ENCODE measurements around the gene RETN.

The RETN gene

DNA sequence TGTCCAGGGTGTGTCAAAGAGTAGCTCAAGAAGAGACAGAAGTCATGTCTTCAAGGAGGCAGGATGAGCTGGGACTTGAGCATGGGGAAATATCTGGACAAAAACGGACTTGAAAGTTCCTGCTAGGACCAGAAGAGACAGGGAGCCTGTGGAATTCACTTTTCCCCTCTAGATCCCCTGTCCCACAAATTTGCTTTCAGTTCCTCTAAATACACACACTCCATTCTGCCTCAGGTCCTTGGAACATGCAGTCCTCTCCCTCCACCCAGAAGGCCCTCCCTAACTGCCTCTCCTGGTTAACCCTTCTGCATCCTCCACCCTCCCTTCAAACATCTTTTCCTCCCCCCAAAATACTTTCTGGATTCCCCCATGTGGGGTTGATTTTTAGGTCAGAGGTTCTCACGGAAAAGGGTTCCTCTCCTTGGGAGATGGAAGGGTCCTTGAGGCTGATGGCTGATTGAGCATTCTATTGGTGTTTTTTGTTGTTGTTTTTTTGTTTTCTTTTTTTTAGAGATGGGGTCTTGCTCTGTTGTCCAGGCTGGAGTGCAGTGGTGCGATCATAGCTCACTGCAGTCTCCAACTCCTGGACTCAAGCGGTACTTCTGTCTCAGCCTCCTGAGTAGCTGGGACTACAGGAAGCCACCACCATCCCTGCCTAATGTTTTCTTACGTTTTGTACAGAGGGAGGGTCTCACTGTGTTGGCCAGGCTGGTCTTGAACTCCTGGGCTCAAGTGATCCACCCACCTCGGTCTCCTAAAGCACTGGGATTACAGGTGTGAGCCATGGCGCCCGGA lies 6.9 kb upstream of the RETN start:
- DNase-seq = no peak

DNA sequence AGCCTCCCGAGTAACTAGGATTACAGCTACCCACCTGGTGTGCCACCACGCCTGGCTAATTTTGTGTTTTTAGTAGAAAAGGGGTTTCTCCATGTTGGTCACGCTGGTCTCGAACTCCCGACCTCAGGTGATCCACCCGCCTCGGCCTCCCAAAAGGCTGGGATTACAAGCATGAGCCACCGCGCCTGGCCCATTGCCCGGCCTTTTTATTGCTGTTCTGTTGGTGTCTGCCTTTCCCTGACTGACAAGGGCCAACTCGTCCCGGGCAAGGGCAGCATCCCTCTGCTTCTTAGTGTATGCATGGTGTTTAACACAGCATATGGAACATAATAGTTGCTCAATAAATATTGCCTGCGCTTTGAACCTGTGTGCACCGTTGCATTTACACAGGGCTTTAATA lies 6.2 kb upstream of the RETN start:
- DNase-seq = no peak

DNA sequence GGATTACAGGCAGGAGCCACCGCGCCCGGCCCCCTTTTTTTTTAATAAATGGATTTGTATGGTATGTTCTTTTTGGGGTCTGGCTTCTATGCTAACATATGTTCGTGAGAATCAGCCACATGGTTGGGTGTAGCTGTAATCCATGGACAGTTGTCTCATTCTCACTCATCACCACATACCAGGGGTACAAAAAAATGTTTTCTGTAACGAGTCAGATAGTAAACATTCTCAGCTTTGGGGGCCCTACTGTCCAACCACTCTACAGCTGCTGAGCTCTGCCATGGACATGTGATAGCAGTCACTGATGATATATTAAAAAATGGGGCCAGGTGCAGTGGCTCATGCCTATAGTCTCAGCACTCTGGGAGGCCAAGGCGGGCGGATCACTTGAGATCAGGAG lies 5.1 kb upstream of the RETN start:
- DNase-seq = no peak

DNA sequence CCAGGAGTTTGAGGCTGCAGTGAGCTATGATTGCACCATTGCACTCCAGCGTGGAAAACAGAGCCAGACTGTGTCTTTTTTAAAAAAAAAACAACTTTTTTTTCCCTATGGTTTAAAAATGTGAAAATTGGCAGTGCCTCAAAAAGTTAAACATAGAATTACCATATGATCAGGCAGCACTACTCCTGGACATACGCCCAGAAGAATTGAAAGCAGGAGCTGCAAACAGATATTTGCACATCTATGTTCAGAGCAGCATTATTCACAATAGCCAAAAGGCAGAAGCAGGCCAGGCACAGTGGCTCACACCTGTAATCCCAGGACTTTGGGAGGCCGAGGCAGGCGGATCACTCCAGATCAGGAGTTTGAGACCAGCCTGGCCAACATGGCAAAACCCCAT lies 3.8 kb upstream of the RETN start:
- no peak for DNase-seq

DNA sequence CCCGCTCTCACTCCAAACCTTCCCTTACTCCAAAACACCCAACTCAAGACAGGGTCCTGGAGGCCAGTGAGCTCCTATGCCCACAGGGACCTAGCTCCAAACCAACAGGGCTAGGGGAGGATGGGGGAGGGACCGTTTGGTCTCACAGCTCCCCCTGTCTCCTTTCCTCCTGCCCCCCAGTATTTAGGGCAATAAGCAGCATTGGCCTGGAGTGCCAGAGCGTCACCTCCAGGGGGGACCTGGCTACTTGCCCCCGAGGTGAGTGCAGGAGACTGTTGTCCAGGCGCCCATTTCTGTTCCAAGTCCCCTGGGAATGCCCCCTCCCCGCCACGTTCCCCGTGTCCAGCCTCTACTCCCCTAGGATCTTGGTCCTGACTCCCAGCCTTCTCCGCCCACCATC lies 792 bp downstream of the RETN start:
- DNase-seq = no peak

DNA sequence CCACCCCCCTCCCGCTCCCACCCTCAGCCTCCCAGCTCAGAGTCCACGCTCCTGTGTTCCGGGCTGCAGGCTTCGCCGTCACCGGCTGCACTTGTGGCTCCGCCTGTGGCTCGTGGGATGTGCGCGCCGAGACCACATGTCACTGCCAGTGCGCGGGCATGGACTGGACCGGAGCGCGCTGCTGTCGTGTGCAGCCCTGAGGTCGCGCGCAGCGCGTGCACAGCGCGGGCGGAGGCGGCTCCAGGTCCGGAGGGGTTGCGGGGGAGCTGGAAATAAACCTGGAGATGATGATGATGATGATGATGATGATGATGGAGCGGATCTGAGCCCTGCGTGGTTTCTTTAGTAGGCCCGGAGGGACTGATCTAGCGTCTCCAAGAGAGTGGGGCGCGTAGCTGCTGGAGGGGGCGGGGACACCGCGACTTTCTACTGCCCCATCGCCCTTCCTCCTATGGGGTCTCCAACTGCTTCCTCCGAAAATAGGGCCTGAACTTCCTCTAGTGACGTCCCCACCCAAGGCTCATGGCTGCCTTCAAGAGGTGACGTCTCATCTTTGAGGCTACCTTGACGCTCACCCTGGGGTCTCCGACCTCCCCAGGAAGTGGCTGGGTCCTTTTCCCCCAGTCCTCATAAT lies 1.4 kb downstream of the RETN start:
- no peak for DNase-seq

DNA sequence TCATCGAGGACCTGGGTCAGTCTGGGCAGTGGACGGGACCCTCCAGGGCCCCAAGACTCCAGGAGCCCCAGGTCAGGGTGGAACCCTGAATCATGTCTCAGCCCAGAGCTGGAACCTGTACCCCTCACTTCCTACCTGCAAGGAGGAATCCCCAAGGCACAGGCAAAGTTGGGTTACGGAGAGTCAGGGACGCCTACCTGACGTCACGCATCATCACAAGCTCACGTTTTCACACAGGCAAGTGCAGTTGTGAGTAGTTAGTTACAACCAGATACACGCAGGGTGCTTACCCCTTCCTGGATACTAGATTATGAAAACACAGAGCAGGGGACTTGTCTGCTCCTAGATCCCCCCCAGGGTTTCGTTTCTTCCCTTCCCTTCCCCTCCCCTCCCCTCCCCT lies 1.9 kb downstream of the RETN start:
- no peak for DNase-seq

DNA sequence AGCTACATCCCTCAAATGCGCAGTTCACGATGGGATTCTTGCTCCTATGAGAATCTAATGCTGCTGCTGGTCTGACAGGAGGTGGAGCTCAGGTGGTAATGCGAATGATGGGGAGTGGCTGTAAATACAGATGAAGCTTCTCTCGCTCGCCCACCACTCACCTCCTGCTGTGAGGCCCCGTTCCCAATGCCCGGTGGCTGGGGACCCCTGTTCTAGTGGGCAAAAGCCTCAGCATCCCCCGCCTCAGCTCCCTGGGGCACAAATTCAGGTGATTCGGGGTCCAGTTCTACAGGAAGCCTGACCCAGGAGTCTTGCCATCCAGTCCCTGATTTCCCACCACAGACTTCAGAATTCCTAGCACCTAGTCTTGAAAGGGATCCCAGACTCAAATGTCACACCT lies 3.7 kb downstream of the RETN start:
- no peak for DNase-seq

DNA sequence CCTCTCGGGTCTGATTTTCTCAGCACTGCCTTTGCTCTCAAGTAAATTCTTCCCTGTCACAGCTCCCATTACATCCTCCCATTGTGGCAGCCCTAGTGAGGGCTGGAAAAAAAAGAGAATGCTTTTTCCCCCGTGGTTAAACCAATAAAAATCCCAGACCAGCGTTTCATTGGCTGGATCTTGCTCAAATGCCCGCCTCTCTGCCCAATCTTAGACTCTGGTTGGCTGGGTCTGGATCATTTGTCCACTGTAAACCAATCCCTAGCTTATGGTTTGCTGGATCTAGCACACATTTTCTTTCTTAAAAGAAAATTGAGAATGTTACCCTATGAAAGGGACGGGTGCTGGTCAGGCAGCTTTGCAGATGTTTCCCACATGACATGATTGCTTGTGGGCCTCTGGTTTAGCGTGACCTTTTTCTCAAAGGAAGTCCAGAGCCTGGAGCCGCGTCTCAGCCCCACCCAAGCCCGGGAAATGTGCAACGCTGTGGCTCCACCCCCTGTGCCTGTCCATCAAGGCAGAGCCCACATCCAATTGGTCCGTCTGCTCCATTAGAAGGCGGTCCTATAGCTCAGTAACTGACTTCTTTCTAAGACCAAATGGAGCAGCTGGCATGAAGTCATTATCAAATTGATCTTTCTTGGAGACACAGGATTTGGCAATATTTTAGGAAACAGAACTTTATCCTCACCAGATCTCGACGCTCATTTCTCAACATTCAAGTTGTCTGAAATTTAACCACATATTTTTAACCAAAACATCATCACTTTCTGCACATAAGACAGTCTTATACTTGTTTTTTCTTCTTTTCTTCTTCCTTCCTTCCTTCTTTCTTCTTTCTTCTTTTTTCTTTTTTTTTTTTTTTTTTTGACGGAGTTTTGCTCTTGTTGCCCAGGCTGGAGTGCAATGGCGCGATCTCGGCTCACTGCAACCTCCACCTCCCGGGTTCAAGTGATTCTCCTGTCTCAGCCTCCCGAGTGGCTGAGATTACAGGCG lies 5.5 kb downstream of the RETN start:
- DNase-seq = no peak

DNA sequence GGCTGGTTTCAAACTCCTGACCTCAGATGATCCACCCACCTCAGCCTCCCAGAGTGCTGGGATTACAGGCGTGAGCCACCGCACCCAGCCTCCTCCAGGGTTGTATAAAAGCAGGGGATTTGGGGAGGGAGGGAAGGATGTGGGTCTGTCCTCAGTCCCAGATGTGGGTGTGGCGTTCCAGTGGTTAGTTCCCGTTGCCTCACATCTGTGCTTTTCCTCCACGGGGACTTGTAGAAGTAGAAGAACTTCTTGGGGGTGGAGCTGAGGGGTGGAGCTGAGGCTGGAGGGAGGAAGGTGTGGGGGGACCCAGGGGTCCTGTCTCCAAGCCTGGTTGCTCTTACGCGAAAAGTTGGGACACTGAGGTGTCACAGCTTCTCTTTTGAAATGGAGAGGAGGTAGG lies 7.5 kb downstream of the RETN start:
- no peak for DNase-seq

DNA sequence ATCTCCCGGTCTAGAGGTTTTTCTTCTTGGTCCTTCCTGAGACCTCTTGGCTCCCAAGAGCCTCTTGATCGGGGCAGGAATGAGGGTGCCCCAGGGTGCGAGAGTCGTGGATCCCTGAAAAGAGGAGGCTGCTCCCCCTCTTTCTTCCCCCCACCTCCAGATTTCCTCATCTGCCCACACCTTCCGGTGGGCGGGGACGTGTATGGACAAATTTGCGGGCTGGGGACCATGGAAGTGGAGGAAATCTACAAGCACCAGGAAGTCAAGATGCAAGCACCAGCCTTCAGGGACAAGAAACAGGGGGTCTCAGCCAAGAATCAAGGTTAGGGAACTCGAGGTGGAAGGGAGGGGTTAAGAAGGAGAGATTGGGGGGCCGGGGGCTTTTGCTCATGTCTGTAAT lies 8.0 kb downstream of the RETN start, which contains the start of gene MCEMP1:
TSS of gene MCEMP1 (plus strand) at position 237 of the 400 bp plus-strand sequence. CDS start at position 268, 31 bp downstream.
- DNase-seq = no peak

DNA sequence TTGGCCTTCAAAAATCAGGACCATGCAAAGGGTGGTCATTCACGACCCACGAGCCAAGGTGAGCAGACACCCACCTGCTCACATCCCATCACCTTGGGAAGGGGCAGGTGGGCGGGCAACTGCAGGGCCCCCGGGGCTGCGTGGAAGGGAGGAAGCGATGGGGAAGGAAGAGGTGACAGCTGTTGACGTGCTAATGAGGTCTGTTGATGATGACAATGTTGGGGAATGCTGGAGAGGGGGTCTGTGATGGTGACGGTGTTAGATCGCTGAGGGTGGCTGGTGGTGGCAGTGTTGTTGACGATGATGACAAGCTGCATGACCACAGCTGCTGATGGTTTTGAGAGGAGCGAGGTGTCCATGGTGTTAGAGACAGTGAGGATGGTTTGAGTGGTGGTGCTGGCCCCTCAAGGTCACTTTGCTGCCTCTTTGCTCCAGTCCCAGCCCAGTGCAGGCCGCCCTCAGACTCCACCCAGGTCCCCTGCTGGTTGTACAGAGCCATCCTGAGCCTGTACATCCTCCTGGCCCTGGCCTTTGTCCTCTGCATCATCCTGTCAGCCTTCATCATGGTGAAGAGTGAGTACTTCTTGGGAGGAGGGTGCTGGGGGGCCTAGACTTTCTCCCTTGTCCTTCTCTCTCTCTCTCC lies 8.9 kb downstream of the RETN start:
- no peak for DNase-seq

DNA sequence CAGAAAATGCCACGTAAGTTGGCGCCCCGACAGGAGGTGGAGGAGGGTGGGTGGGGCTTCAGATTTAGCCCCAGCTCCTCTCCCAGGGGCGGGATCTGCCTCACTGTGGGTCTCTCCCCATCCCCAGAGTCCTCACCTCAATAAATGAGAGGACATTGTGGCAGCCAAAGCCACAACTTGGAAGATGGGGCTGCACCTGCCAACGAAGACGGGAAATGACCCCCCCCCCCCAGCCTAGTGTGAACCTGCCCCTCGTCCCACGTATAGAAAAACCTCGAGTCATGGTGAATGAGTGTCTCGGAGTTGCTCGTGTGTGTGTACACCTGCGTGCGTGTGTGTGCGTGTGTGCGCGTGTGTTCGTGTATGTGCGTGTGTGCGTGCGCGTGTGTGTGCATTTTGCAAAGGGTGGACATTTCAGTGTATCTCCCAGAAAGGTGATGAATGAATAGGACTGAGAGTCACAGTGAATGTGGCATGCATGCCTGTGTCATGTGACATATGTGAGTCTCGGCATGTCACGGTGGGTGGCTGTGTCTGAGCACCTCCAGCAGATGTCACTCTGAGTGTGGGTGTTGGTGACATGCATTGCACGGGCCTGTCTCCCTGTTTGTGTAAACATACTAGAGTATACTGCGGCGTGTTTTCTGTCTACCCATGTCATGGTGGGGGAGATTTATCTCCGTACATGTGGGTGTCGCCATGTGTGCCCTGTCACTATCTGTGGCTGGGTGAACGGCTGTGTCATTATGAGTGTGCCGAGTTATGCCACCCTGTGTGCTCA lies 10.3 kb downstream of the RETN start:
- peak; percentile 44 for DNase-seq

DNA sequence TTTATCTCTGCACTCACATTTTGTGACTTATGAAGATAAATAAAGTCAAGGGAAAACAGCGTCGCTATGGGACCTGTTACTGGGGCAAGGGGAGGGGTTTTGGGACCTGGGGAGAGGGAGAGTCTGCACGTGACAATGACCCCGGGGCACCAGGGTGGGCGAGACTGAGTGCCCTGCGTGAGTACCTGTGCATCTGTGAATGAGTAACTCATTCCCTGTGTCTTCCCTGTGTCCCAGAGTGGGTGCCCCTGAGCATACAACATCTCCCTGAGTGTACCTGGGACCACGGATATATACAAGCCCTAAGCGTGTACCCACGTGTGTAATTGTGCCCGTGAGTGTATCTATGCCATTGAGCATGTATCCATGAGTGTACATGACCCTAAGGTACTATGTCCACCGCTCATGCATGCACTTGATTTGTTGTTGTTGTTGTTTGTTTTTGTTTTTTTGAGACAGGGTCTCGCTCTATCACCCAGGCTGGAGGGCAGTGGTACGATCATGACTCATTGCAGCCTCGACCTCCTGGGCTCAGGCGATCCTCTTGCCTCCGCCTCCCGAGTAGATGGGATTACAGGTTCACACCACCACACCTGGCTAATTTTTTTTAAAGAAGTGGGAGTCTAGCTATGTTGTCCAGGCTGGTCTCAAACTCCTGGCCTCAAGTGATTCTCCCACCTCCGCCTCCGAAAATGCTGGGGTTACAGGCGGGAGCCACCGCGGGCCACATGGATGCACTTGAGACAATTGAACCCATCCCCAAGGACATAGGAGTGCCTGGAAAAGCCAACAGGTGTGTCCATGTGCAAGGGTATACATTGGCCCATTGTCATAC lies 11.1 kb downstream of the RETN start:
- DNase-seq = no peak

DNA sequence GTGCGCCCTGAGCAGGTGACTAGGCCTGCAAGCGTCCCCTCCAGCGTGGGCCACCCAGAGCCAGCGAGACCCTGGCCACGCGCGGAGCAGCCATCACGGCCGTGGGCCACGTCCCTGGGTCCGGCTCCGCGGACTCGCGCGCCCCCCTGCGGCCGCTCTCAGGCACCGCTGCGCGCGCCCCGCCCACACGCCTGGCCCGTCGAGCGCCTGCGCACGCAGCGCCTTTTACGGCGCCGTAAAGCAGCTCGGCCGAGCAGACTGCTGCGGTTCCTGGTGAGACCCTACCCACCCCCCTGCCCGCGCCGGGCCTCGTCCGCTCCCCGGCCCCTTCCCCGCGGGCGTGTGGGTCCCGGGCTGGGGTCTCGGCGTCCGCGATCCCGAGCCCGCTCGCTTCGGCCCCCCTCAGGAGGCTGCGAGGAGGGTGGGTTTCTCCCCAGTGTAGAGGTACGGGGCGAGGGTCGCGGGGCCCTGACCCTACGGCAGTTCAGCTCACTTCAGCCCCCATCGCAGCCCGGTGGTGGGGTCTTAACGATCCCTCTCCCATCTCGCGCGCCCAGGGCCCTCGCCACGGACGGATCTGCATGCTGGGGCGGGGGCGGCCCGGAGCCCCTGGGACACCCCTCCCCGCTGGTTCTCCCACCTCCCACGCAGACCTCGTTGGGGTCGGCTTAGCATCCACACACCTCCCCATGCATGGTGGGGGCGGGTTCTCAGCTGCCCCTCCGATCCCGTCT lies 11.9 kb downstream of the RETN start, which contains the start of gene TRAPPC5:
TSS of gene TRAPPC5 (plus strand) at position 228 of the 734 bp plus-strand sequence. CDS start 1,421 bp downstream, outside the sequence.
- peak; percentile 77 for DNase-seq

DNA sequence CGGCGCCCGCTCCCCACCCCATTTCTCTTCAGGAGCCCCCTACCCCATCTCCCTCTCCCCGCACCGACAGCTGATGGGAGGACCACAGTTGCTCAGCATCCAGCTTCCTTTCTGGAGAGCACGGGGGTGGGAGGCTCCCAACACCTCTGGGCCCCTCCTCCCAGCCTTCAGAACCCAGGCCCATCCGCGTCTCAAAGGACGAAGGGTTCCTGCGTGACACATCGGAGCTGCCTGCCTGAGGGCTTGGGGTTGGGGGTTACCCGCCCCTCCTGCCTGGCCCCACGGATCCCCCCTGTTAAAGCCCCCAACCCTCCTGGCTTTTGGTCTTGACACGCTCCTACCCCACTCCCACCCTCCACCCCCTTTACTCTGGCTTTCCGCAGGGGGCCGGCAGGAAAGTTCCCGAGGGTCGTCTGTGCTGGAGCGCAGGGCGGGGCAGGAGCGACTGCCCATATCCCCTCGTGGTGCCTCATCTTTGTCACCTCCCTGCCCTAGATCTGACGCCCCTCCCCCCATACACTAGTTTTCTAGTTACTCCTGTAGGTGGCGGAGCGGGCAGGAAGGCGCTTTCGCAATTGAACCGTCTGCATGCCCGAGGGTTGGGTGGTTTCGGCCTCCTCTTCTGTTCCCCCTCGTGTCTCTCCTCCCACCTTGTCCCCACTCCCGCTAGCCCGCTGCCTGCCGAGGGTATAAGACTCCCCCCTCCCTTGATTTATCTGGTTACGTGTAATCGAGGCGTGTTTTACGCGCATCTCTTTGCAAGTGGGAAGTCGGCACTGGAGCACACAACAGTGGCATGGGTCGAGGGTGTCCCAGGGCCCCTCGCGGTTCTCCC lies 12.7 kb downstream of the RETN start:
- peak; percentile 71 for DNase-seq

DNA sequence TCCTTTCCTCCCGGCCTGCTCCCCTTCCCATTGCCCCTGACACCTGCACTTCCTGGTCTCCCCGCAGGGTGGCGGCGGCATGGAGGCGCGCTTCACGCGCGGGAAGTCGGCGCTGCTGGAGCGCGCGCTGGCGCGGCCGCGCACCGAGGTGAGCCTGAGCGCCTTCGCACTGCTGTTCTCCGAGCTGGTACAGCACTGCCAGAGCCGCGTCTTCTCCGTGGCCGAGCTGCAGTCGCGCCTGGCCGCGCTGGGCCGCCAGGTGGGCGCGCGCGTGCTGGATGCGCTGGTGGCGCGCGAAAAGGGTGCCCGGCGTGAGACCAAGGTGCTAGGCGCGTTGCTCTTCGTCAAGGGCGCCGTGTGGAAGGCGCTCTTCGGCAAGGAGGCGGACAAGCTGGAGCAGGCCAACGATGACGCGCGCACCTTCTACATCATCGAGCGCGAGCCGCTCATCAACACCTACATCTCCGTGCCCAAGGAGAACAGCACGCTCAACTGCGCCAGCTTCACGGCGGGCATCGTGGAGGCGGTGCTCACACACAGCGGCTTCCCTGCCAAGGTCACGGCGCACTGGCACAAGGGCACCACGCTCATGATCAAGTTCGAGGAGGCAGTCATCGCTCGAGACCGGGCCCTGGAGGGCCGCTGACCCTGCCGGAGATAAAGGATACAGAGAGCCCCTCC lies 13.5 kb downstream of the RETN start:
- DNase-seq = no peak
